GM12872 (cell line): ENCODE measurements around the gene TFIP11.

Experiments
- TF ChIP-seq, protein P1 (sequence below): IDR thresholded peaks from 3 replicates; pipeline ENCODE4 v1.5.1; 2011; ENCODE audit warnings: low read depth, mild to moderate bottlenecking, low read length, moderate library complexity; ENCODE audit not compliant: insufficient read depth

The TFIP11 gene

DNA sequence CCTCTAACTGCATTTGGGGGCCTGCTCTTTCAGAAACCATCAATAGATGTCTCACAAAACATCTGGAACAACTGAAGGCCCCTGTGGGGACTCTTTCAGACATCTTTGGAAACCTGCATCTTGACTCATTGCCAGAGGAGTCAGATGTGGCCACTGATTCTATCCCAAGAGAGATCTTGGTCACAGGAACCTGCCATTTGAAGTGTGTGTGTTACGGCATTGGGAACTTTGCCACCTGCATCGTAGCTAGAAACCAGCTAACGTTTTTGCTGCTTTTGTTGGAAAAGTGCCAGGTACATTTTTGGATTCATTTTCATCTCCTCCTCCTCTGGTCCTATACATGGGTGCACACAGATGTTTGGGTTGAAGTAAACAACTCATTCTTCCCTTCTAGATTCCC is 24.3 kb downstream of the TFIP11 start:
- TF ChIP-seq, protein P1, sequence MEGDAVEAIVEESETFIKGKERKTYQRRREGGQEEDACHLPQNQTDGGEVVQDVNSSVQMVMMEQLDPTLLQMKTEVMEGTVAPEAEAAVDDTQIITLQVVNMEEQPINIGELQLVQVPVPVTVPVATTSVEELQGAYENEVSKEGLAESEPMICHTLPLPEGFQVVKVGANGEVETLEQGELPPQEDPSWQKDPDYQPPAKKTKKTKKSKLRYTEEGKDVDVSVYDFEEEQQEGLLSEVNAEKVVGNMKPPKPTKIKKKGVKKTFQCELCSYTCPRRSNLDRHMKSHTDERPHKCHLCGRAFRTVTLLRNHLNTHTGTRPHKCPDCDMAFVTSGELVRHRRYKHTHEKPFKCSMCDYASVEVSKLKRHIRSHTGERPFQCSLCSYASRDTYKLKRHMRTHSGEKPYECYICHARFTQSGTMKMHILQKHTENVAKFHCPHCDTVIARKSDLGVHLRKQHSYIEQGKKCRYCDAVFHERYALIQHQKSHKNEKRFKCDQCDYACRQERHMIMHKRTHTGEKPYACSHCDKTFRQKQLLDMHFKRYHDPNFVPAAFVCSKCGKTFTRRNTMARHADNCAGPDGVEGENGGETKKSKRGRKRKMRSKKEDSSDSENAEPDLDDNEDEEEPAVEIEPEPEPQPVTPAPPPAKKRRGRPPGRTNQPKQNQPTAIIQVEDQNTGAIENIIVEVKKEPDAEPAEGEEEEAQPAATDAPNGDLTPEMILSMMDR: no peak

DNA sequence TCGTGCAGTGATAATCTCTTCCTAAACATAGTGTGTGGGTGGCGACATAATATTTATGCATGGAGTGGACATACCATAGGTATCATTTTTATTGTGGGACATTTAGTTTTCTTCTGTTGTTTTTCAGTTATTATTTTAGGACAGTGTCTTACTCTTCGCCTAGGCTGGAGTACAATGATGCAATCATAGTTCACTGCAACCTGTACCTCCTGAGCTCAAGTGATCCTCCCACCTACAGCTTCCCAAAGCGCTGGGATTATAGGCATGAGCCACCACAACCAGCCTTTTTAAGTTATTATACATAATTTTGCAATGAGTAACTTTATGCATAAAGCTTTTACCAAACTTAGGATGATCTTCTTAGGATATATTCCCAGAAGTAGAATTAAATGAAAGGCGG is 25.9 kb downstream of the TFIP11 start:
- TF ChIP-seq, protein P1: no peak

DNA sequence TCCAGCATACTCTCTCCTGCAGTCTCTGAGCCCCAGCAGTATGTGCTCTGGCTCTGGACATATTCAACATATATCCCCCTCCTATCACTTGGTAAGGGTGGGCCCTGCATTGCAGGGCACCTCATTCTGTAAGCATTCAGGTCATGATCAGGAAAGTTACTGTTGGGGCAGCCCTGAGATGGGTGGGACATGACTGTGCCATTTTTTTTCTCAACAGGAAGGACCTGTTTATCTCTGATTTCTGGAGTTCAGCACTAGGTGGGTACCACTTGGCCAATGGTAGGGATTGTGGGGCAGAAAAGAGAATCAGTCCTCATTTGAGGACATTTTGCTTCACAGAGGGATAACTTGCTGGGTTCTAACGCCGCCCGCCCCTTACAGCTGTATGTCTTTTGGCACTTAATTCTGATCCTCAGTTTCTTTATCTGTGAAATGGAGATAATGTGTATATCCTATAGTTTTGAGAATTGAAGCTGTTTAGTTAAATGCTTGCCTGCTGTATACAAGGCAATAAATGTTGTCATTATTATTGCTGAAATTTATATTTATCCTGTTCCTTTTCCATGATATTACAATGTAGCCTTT is 26.4 kb downstream of the TFIP11 start:
- TF ChIP-seq, protein P1: no peak

DNA sequence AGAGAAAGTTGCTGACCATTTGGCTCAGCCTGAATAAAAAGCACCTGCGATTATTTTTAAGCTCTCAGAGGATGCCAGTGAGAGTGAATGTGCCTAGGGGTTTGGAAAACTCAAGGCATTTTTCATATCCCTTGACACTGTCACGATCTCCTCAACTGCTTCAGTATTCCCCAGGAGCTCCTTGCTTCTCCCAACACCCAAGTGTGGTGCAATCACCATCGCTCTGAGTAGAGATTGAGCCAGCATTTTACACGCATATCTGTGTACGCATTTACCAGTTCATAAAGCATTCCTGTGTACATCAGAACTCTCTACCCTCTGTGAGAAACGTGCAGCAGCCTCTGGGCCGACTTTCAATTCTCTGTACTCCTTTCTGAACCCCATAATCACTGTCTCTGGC is 27.3 kb downstream of the TFIP11 start:
- TF ChIP-seq, protein P1: no peak

DNA sequence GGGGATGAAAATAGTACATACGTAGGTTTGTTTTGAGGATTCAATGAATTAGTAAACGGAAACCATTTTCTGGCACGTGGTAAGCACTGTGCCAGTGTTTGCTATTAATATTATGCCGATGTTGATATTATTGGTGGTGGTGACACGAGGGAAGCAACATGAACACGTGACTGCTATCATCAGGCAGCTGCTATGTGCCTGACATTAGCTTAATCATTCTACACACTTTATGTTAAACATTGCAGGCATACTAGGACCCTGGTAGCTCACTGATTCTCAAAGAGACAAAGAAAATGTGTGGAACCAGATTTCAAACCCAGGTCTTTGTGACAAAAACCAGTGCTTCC is 27.9 kb downstream of the TFIP11 start:
- TF ChIP-seq, protein P1: no peak

DNA sequence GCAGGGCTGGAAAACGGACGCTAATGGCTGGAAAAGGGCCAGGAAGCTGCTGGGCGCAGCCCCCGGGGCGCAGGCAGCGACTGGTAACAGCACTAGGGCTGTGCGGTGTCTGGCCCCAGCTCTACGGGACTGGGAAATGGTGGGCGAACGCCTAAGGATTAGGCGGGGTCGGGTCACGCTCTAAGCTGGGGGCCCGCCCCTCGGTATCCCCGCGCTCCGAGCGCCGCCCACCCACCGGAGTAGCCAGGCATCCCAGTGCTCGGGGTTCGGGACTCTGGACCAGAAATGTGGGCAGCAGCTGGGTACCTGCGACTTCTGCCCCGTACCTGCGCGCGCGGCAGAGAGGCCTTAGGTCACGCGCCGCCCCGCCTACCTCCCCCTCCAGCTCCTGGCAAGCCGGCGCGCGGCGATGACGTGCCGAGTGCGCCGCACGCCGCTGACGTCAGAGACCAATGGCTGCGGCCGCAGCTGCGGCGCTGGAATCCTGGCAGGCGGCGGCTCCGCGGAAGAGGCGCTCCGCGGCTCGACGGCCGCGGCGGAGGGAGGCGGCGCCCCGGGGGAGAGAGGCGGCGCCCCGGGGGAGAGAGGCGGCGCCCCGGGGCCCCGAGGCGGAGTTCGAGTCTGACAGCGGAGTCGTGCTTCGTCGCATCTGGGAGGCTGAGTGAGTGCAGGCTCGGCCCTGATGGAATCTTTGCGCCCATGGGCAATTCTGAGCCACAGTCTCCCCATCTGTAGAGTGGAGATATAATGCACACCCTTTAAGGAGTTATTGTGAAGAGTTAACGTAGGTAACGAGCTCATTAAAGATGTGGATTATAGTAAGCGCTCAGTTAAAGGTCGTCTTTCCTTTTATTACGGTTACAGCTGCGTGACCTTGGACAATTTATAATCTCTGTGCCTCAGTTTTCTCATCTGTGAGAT is 28.6 kb downstream of the TFIP11 start, which contains the start of the genes HPS4 and SRRD:
Gene HPS4 (minus strand): TSS at position 345 of the 921 bp plus-strand sequence. CDS start 2,021 bp downstream, outside the sequence.
Gene SRRD (plus strand): TSS at position 439 of the 921 bp plus-strand sequence. CDS start 14 bp downstream, at position 453.
- TF ChIP-seq, protein P1: no peak

DNA sequence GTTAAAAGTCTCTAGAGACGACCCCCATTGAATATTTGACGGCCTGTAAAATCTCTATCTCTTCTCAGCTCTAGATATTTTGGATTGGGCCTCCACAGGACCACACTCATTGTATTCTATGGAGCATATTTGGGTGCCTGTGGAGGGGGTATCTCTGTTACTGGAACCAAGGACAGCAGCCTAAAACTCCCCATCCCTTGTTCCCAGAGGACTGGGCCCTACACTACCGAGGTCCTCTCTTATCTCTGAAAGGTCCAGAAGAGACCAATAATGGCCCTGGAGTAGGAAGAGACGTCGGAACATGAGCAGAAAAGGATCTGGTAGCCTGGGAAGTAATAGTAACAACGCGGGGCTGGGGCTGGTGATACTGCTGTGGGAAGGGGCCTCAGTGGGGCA is 29.2 kb downstream of the TFIP11 start:
- TF ChIP-seq, protein P1: no peak
